NT2/D1 (cell line): ENCODE measurements around the gene SMOC2.

Experiments
- SUZ12 ChIP-seq: IDR thresholded peaks from 2 replicates; pipeline ENCODE4 v1.6.1; 2011; ENCODE audit not compliant: insufficient read length, insufficient read depth; ENCODE audit errors: extremely low read depth
- YY1 ChIP-seq: IDR thresholded peaks from 2 replicates; pipeline ENCODE4 v1.6.1; 2011; ENCODE audit not compliant: insufficient read length, insufficient read depth

GRCh38 chr6:168395983-168396382 lies 45.0 kb upstream of the SMOC2 start:
- TF ChIP-seq YY1 (no peak), SUZ12 (no peak)
